SW480 (cell line): ENCODE results near the gene PHYKPL.

ENCODE experiments used
- DNase-seq: peaks from one replicate; pipeline ENCODE4 v3.0.0-alpha.2; 2016; ENCODE audit warnings: low spot score

PHYKPL gene

DNA sequence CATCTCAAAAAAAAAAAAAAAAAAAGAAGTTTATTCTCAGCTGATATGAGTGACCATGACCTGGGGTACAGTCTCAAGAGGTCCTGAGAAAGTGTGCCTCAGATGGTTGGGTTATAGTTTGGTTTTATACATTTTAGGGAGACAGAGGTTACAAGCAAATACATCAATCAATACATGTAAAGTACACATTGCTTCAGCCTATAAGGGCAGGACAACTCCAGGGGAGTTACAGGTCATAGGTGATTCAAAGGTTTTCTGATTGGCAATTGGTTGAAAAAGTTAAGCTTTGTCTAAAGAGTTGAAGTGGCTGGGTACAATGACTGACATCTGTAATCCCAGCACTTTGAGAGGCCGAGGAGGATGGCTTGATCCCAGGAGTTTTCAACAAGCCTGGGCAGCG is 43.2 kb downstream of the PHYKPL start:
- no peak for DNase-seq

DNA sequence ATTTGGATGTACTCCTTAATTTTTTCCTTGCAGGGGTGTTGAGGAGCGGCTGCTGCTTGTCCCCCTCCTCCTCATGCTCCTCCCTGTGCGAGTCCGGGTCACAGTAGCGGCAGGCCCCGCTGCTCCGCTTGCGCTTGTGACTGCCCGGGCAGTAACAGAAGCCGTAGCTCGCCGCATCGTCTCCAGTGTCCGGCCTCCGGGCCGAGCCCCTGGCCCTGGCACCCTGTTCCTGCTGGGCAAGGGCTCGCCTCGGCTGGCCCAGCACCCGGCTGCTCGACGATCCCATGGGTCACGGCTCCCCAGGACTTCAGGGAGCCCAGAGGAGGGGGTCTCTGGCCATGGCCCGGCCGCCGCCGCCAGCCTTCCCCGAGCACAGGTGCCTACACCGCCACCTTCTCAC is 45.6 kb downstream of the PHYKPL start, which contains the start of gene GMCL2:
TSS of gene GMCL2 (minus strand) at position 358 of the 400 bp plus-strand sequence. CDS start at position 286, 72 bp downstream.
- no peak for DNase-seq

- DNase-seq, result no peak
These were observed 46.2 kb downstream of the PHYKPL start for GRCh38 chr5:178186427-178186826.

DNA sequence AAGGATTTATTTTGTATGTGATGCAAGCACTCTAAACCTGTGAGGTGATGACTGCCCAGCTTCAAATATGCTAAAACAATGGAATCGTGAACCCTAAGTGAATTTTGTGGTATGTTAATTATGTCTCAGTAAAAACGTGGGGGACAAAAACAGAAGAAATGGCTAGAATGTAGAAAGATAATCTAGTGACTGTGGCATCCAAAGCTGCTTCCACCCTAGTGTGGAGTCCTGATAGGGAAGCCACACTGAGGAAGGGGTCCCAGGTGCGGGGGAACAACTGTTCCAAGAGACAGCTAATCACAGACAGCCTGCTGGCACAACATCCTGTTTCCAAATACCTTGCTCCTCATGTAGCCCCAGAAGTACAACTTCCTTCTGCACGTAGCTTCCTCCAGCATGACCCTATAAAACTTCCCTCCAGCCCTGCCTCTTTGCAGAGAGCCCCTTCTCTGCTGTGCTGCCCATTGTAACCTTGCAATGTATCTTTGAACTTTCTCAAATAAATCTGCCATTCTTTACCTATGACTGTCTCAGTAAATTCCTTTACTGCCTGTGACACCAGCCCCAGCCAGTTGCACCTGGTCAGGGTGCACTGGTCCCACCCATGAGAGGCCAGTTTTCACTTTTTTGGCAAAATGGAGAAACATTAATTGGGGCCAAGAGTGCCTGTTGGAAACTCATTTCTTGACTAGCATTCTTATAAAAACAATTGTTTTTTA is 50.3 kb downstream of the PHYKPL start:
- DNase-seq, result no peak

DNA sequence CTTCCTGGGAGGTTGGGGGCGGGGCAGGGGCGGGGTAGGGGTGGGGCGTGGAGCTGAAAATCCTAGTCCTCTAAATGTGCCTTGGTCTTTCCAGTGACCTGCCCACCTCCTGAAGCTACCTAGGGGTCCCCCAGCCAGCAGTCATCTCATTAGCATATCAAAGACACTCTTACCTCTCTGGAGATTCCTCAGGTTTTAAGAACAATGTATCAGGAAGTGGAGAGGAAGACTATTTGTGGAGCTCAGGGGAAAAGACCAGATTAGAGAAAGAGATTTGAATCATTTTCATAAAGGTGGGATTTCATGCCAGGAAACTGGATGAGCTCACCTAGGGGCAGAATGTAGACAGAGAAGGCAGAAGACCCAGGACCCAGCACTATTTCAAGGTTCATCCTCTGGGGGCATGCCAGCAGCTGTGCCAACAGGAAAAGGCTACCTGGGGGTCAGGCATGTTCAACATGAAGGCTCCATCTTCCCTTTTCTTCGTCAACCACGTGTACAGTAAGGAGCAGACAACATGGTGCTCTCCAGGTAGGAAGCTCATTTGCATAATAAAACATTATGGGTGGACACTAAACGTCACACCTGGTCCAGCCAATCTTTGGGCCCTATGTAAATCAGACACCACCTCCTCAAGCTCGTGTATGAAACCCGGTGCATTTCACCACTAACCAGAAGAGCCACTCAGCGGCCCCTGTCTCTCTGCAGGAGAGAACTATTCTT is 52.3 kb downstream of the PHYKPL start:
- no peak for DNase-seq

- DNase-seq, result no peak
These were observed 55.0 kb downstream of the PHYKPL start for GRCh38 chr5:178177569-178177968.

- no peak for DNase-seq
These were observed 55.8 kb downstream of the PHYKPL start for GRCh38 chr5:178176791-178177190.

GRCh38 chr5:178174456-178174855 is 58.1 kb downstream of the PHYKPL start:
- no peak for DNase-seq

DNA sequence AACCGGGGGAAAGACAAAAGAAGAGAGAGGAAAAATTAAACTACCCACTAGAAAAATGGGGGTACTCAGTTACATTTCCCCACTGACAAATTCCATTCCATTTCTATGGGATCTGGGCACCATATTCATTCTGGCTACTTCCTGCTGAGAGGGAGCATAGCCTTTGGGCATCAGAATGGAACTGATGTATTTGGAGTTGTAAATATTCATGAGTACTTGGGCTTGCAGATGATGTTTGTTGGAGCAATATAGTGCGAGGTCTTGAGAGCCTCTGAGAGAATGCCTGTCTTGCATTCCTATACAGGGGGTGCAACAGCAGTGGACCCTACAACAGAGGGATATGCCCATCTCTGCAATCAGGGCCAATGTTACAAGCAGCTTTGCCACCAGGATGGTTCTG is 62.1 kb downstream of the PHYKPL start:
- no peak for DNase-seq

DNA sequence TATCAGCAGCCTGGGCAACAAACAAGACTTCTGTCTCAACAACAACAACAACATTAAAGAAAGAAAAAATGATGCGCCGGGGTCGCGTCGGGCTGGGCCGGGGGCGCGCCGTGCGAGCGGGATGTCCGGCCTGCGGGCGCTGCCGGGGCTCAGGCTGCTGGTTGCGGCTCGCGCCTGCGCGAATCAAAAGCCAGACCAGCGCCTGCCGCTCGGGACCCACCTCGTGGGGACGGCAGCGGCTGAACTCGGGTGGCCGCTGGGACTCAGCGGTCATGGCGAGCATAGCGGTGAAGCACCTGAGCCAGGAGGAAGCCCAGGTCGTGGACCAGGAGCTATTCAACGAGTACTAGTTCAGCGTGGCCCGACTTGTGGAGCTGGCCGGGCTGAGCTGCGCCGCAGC is 67.0 kb downstream of the PHYKPL start:
- DNase-seq, result no peak

DNA sequence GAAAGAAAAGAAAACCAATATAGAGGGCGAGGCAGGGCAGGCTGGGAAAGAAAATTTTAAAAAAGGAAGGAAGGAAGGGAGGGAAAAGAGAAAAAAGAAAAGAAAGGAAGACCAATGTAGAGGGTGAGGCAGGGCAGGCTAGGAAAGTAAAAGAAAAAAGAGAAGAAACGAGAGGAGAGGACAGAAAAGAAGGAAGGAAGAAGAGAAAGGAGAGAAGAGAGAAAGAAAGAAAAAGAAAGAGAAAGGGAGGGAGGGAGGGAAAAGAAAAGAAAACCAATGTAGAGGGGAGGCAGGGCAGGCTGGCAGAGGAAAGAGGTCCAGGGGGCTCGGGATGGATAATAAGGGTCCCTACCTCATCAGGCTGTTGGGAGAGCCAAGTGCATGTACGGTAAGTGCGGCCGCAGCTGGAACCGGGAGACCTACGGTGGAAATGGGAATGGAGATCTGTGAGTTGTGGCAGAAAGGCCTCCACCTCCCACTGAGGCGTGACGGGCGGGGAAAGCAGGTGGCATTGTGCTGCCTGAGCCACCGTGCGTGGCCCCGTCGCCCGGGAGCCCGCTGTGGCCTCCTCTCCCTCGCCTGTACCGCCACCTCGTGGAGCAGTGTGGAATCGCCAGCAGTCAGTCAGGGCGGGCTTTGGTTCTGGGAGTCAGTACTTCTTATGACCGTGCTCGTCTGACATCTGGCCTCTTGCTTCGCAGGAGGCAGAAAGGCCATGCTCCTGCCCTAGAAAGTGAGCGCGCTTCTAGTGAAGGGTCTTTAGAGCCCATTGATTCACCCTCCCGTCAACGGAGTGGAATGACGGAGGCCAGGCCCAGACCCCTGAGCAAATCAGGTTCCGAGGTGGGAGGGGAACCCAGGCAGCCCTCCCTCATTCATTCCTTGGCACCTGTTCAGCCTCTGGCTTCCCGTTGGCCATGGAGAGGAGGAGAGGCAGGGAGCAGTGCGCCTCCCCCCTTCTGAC is 68.5 kb downstream of the PHYKPL start:
- DNase-seq, result peak; percentile 80

- no peak for DNase-seq
These were observed 70.1 kb downstream of the PHYKPL start for GRCh38 chr5:178162481-178162880.

DNA sequence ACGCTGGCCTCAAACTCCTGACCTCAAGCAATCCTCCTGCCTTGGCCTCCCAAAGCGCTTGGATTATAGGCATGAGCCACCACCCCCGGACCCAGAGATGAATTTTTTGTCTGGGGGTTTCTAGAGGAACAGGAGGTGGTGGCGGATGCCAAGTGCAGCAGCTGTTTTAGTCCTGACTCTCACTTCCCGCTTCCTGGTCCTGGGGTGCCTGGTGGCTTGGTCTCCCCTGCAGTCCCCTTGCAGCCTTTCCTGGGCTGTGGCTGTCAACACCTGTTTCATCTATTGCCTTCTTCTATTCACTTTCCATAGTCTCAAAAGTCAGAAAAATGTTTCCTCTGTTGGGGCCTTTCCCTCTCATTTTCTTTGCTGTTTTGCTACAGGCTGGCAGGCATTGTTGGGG is 72.4 kb downstream of the PHYKPL start:
- no peak for DNase-seq
